SJCRH30 (cell line): Measurements from ENCODE around the gene SLC17A1. TPM values are rescaled to one million over a fixed set of nuclear protein-coding genes. Genes with fewer than 3 reads are reported as not detected.
A peak's percentile ranks its signal among the peaks of the same experiment; 100 is the strongest.

Experiments
- DNase-seq, 2 experiments: peaks; one replicate each; pipeline ENCODE4 v3.0.0-alpha.2; 2015 to 2020
- H3K27ac ChIP-seq: fragments of 250-450 bp; sonication (Bioruptor Pico); 2 replicates; pipeline ENCODE4 v1.5.1; 2020; ENCODE audit warnings: mild to moderate bottlenecking, moderate library complexity
- H3K27me3 ChIP-seq: fragments of 250-450 bp; sonication (Bioruptor Pico); 2 replicates; pipeline ENCODE4 v1.5.1; 2020; ENCODE audit warnings: mild to moderate bottlenecking, moderate library complexity
- H3K36me3 ChIP-seq: fragments of 250-450 bp; sonication (Bioruptor Pico); 2 replicates; pipeline ENCODE4 v1.5.1; 2020; ENCODE audit warnings: mild to moderate bottlenecking, moderate library complexity
- H3K4me1 ChIP-seq: fragments of 250-450 bp; sonication (Bioruptor Pico); 2 replicates; pipeline ENCODE4 v1.5.1; 2020; ENCODE audit warnings: mild to moderate bottlenecking, moderate library complexity
- H3K4me3 ChIP-seq: fragments of 250-450 bp; sonication (Bioruptor Pico); 2 replicates; pipeline ENCODE4 v1.5.1; 2020; ENCODE audit warnings: mild to moderate bottlenecking, moderate library complexity
- H3K9me3 ChIP-seq: fragments of 250-450 bp; sonication (Bioruptor Pico); replicated peaks from 2 replicates; pipeline ENCODE4 v1.5.1; 2020; ENCODE audit warnings: mild to moderate bottlenecking, moderate library complexity
- total RNA-seq: library from RNA; depleted of rRNA; stranded (reverse); fragments of >200 nt; shearing (Covaris generic); gene quantifications from 2 replicates; pipeline ENCODE4 v1.2.3, GENCODE V29; 2014

Gene SLC17A1
- total RNA-seq, 1 experiment from 2014 or later, result not detected

GRCh38 chr6:25793970-25794369 is 37.9 kb downstream of the SLC17A1 start:
- Histone ChIP-seq H3K36me3 (no peaks in the 10 kb centered on the region), H3K27me3 (no peaks in the 10 kb centered on the region), H3K27ac (no peak overlapping the region), H3K4me1 (no peaks in the 10 kb centered on the region), H3K9me3 (no peaks in the 10 kb centered on the region), H3K4me3 (no peak overlapping the region)
- DNase-seq, result no peak

DNA sequence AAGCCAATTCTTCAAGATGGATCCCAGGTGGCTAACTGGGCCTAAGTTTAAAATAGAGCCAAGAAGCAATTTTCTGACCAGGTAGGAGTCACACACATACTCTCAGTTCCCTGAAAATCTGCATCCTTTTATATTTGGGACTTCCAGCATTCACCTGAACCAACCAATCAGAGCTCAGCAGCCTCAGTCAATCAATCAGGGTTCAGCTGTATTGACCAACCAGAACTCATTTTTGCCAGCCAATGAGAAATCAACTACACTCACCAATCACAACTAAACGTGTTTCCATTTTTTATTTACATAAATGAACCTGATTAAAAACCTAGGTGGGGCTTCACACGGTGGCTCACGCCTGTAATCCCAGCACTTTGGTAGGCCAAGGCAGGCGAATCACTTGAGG is 39.8 kb downstream of the SLC17A1 start:
- no peak for DNase-seq
- Histone ChIP-seq H3K9me3 (no peaks in the 10 kb centered on the region), H3K4me3 (no peak overlapping the region), H3K27me3 (no peaks in the 10 kb centered on the region), H3K36me3 (no peaks in the 10 kb centered on the region), H3K27ac (no peak overlapping the region), H3K4me1 (no peaks in the 10 kb centered on the region)

DNA sequence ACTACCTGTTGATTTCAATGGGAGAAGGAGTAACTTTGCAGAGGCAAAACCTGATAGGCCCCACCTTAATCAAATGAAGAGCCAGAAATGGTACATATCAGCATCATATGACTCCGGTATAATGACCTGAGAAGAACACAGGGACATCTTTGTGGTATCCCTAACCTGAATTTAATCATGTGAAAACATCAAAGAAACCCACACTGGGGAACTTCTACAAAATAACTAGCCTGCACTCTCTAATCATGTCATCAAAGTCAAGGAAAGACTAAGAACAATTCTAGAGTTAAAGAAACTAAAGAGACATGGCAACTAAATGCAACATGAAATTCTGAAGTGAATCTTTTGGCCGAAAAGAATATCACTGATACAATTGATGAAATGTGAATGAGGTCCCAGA is 42.4 kb downstream of the SLC17A1 start:
- DNase-seq, result no peak
- no peaks in the 10 kb centered on the region for H3K4me1 ChIP-seq
- no peaks in the 10 kb centered on the region for H3K9me3 ChIP-seq
- no peak overlapping the region for H3K27ac ChIP-seq
- no peaks in the 10 kb centered on the region for H3K36me3 ChIP-seq
- no peaks in the 10 kb centered on the region for H3K27me3 ChIP-seq
- H3K4me3 ChIP-seq, result no peak overlapping the region

DNA sequence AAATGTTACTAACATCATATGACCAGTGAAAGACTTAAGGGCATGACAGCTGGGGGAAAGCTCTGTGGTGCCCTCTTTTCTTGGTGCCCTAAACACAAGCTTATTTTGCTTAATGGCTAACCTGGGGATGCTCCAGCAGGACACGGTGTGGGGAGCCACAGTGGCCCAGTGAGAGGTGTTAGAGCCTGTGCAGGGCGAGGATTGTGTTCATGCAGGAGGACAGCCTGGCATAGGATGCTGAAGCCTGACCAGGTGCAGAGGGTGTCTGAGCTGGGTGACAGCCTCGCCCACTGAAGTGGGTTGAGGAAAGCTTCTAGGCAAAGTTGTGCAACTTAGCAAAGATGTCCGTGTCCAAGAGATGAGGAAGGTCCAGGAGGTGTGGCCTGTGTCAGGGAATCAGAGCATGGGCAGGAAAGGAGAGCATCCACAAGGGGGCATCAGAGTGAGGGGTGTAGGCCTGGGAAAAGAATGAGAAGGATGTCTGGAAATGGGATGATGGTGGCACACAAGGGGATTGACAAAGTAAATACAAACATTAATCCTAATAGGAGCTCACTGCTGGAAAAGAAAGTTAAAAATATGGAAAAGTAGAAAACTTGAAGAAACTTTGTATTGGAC is 43.4 kb downstream of the SLC17A1 start:
- H3K4me3 ChIP-seq, result no peak overlapping the region
- no peaks in the 10 kb centered on the region for H3K36me3 ChIP-seq
- H3K27me3 ChIP-seq, result no peaks in the 10 kb centered on the region
- H3K4me1 ChIP-seq, result no peaks in the 10 kb centered on the region
- peak; percentile 47 to 73 for DNase-seq
- H3K9me3 ChIP-seq, result no peaks in the 10 kb centered on the region
- no peak overlapping the region for H3K27ac ChIP-seq

GRCh38 chr6:25787428-25787827 is 44.4 kb downstream of the SLC17A1 start:
- H3K36me3 ChIP-seq, result no peaks in the 10 kb centered on the region
- H3K27ac ChIP-seq, result no peak overlapping the region
- no peak for DNase-seq
- no peak overlapping the region for H3K4me3 ChIP-seq
- H3K27me3 ChIP-seq, result no peaks in the 10 kb centered on the region
- no peaks in the 10 kb centered on the region for H3K9me3 ChIP-seq
- H3K4me1 ChIP-seq, result no peaks in the 10 kb centered on the region

GRCh38 chr6:25781134-25781533 is 50.7 kb downstream of the SLC17A1 start:
- Histone ChIP-seq H3K27ac (no peak overlapping the region), H3K4me1 (no peaks in the 10 kb centered on the region), H3K4me3 (no peak overlapping the region), H3K27me3 (no peaks in the 10 kb centered on the region), H3K9me3 (no peaks in the 10 kb centered on the region), H3K36me3 (no peaks in the 10 kb centered on the region)
- no peak for DNase-seq

GRCh38 chr6:25777856-25778649 is 53.8 kb downstream of the SLC17A1 start:
- DNase-seq, result no peak
- no peak overlapping the region for H3K27ac ChIP-seq
- H3K4me1 ChIP-seq, result no peaks in the 10 kb centered on the region
- no peak overlapping the region for H3K4me3 ChIP-seq
- H3K36me3 ChIP-seq, result no peaks in the 10 kb centered on the region
- no peaks in the 10 kb centered on the region for H3K9me3 ChIP-seq
- H3K27me3 ChIP-seq, result no peaks in the 10 kb centered on the region

GRCh38 chr6:25777031-25777430 is 54.8 kb downstream of the SLC17A1 start:
- Histone ChIP-seq H3K36me3 (no peaks in the 10 kb centered on the region), H3K4me3 (no peak overlapping the region), H3K27ac (no peak overlapping the region), H3K4me1 (no peaks in the 10 kb centered on the region), H3K27me3 (no peaks in the 10 kb centered on the region), H3K9me3 (no peaks in the 10 kb centered on the region)
- DNase-seq, result no peak

- no peaks in the 10 kb centered on the region for H3K4me1 ChIP-seq
- H3K27me3 ChIP-seq, result no peaks in the 10 kb centered on the region
- no peak for DNase-seq
- no peaks in the 10 kb centered on the region for H3K9me3 ChIP-seq
- H3K4me3 ChIP-seq, result no peak overlapping the region
- no peaks in the 10 kb centered on the region for H3K36me3 ChIP-seq
- no peak overlapping the region for H3K27ac ChIP-seq
Observed at GRCh38 chr6:25774120-25774715, 57.6 kb downstream of the SLC17A1 start.

GRCh38 chr6:25769983-25770382 is 61.9 kb downstream of the SLC17A1 start:
- H3K27me3 ChIP-seq, result no peaks in the 10 kb centered on the region

DNA sequence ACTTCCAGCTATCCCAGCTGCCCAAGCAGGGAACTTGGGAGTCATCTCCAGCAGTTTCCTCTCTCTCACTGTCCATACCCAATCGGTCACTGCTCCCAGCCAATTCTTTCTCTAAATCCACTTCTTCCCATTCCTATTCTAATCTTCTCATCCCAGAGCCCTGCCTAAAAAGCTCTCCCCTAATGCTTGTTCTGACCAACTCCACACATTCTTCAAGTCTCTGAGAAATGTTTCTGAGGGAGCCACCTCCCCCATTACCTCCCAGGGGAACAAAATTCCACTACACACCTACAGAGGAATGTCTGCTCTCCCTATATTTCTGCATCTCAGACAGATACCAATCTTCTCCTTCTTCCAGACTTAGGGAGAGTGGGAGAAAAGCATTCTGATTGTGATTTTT is 63.3 kb downstream of the SLC17A1 start:
- H3K27me3 ChIP-seq, result no peaks in the 10 kb centered on the region
- no peak for DNase-seq
- no peaks in the 10 kb centered on the region for H3K36me3 ChIP-seq
- no peaks in the 10 kb centered on the region for H3K9me3 ChIP-seq
- no peak overlapping the region for H3K27ac ChIP-seq
- H3K4me3 ChIP-seq, result no peak overlapping the region
- no peaks in the 10 kb centered on the region for H3K4me1 ChIP-seq

More at GRCh38 chr6:25769983-25770382, 61.9 kb downstream of the SLC17A1 start:
- Histone ChIP-seq H3K9me3 (no peaks in the 10 kb centered on the region), H3K27ac (no peak overlapping the region), H3K4me3 (no peak overlapping the region), H3K36me3 (no peaks in the 10 kb centered on the region), H3K4me1 (no peaks in the 10 kb centered on the region)
- DNase-seq, result no peak

- Histone ChIP-seq H3K4me3 (no peak overlapping the region), H3K4me1 (no peaks in the 10 kb centered on the region), H3K27ac (no peak overlapping the region), H3K36me3 (no peaks in the 10 kb centered on the region), H3K9me3 (no peaks in the 10 kb centered on the region), H3K27me3 (no peaks in the 10 kb centered on the region)
- DNase-seq, result no peak
Observed at GRCh38 chr6:25764611-25765010, 67.2 kb downstream of the SLC17A1 start.

- Histone ChIP-seq H3K4me1 (no peaks in the 10 kb centered on the region), H3K36me3 (no peaks in the 10 kb centered on the region), H3K27ac (no peak overlapping the region), H3K9me3 (no peaks in the 10 kb centered on the region), H3K4me3 (no peak overlapping the region), H3K27me3 (no peaks in the 10 kb centered on the region)
- no peak for DNase-seq
Observed at GRCh38 chr6:25757936-25758642, 73.8 kb downstream of the SLC17A1 start.

- Histone ChIP-seq H3K9me3 (no peaks in the 10 kb centered on the region), H3K4me1 (no peaks in the 10 kb centered on the region), H3K27me3 (no peaks in the 10 kb centered on the region), H3K4me3 (no peak overlapping the region), H3K36me3 (no peaks in the 10 kb centered on the region), H3K27ac (no peak overlapping the region)
- DNase-seq, result no peak
Observed at GRCh38 chr6:25756382-25757363, 75.2 kb downstream of the SLC17A1 start.
